HG03558 (cell line): ENCODE data around the gene PLAAT3.

Source experiments
- ATAC-seq: cut with Tn5 transposase; IDR thresholded peaks from one replicate; pipeline ENCODE4 v1.9.1; 2021; ENCODE audit warnings: moderate number of reproducible peaks; ENCODE audit not compliant: unreplicated experiment; ENCODE audit errors: extremely low read depth

PLAAT3 gene

DNA sequence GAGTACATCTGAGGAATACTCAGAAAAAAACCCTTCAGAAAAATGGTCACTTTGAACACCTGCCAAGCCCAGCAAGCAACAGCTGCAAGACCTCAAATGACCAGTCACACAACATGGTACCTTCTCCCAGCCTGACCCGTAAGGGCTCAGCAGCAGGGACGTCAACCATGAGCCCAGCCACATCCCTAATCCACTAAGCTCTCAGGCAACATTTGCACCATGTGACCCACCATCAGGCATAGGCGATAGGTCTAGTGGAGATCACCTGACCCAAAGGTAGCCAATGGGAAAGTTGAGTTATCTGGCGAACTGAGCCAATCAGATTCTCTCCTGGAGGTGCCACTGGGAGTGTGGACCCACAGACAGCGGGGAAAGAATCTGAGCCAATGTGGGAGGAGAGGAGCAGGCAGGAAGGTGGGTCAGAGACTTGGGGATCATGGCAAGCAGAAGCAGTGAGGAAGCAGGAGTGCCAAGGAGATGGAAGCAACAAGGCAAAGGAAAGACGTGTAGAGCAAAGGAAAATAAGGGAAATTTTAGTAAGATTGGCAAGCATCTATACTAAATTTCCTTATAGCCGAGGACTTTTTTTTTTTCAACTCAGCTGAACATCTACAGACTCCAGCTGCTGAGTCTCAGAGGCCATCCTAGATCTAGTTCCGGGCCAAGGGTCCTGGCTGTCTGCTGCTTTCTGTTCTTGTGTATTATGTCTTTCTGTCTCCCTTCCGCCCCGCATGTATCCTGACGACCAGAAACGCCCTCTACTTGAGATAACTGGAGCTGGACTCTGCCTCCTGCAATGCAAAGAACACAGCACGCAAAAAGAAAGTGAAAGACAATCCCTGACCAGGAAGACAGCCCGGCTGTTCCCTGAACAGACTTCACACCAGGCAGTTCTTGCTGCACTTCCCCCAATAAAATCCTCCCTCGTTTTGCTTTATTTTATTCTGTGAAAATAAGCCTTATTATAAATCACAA, 40.1 kb downstream of the PLAAT3 start:
- ATAC-seq: no peak

DNA sequence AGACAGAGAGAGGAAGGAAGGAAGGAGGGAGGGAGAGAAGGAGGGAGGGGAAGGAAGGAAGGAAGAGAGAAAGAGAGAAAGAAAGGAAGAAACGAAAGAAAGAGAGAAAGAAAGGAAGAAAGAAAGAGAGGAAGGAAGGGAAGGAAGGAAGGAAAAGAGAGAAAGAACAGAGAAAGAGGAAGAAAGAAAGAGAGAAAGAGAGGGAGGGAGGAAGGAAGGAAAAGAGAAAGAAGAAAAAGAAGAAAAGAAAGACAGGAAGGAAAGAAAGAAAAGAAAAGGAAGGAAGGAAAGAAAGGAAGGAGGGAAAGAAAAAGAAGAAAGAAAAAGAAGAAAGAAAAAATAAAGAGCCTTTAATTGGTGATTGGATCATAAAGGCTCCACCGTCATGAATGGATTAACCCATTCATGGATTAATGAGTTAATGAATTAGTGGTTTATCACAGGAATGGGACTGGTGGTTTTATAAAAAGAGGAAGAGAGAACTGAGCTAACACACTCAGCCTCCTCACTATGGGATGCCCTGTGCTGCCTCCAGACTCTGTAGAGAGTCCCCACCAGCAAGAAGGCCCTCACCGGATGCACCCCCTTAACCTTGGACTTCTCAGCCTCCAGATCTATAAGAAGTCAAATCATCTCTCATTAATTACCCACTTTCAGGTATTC, 42.1 kb downstream of the PLAAT3 start:
- no peak for ATAC-seq

DNA sequence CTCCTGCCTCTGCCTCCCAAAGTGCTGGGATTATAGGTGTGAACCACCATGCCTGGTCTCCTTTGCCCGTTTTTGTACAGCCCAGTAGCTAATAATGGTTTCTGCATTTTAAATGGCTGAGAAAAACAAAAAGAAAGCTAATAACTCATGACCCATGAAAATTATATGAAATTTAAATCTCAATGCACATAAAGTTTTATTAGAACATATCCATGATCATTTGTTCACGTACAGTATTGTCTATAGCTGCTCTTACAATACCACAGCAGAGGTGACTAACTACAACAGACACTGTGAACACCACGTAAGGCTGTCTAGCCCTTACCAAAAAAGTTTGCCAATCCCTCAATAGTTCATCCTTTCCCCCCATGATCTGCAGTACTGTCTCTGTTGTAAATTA, 44.7 kb downstream of the PLAAT3 start:
- ATAC-seq: no peak

DNA sequence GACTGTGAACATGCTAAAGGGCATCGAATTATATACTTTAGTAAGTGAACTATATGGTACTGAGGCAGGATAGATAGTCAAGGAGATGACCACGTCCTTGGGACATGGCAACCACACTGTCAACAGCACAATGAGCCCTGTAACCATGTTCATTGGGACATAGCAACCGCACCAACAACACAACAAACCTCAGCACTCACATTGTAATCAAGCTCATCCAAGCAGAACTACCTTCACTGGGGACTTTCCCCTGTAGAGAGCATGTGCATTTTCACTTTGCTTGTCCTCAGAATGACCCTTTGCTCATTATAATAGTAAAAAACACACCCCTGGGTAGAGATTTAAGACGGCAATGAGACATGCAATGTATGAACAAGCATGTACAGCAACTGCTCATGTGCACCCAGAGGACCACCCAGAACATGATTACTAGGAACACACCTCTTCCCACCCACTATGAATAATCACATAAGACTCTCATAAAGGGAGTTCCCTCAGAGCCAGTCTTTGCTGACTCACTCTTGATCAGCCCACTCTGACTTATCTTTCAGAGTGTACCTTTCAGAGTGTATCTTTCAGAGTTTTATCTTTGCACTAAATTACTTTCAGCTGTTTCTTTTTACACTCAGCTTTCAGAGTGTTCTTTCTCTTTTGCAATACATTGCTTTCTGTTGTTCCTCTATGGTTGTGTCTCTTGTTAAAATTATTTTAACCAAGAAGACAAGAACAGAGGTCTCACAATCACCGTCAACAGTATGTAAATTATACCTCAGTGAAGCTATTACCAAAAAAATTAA, 47.0 kb downstream of the PLAAT3 start:
- peak; percentile 58 for ATAC-seq

DNA sequence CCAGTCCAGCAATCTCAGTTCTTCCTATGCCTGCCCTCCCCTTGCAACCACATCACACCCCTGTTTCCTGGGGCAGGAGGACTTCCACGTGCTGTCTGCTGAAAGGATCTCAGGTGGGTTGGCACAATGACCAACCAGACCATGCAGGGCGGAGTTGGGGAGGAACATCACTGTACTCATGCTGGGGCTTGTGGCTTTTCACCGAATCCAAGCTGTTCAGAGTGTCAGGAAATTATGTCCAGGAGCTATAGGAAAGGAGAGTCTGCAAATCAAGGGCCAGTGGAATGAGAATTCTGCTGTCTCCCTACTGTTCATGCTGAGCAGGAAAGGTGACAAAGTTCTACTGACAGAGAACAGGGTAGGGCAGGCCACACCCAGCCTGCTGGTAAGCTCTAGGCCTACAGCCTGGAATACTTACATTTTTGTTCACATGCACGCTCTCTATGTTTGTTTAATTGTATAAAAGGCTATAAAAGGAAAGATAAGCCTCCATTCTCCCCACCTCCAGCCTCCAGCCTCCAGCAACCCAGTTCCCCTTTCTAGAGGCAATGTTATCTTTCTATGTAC, 49.4 kb downstream of the PLAAT3 start:
- no peak for ATAC-seq

DNA sequence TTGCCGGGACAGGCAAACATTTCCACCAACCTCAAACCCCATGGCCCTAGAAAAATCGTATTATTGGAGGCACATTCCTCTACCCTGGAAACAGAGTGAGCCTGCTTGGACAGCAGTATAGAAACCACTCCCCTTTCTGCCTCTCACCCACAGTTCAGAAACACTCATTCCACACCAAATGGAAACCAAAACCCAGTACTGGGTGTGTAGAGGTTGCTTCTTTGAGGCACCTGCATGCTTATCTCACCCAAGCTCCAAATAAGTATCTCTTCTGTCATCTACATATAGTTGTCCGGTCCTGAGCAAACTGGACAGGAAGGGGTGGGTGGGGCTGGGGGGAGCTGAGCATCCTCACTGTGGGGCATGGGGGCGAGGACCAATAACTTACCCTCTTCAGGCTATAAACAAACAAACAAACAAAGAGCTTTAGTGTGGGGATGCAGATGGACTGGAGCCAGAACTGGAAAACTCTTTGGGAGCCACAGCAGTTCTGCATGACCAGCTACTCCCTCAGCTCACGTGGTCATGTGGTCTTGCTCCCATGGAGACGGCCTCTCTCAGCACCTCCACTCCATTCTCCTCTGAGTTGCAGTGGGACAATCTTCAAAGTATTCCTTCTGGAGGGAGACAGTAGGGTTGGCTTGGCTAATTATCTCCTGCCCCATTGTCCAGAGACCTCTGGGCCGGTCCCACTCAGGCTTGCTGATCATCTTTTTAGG, 50.0 kb downstream of the PLAAT3 start:
- ATAC-seq: peak; percentile 42

DNA sequence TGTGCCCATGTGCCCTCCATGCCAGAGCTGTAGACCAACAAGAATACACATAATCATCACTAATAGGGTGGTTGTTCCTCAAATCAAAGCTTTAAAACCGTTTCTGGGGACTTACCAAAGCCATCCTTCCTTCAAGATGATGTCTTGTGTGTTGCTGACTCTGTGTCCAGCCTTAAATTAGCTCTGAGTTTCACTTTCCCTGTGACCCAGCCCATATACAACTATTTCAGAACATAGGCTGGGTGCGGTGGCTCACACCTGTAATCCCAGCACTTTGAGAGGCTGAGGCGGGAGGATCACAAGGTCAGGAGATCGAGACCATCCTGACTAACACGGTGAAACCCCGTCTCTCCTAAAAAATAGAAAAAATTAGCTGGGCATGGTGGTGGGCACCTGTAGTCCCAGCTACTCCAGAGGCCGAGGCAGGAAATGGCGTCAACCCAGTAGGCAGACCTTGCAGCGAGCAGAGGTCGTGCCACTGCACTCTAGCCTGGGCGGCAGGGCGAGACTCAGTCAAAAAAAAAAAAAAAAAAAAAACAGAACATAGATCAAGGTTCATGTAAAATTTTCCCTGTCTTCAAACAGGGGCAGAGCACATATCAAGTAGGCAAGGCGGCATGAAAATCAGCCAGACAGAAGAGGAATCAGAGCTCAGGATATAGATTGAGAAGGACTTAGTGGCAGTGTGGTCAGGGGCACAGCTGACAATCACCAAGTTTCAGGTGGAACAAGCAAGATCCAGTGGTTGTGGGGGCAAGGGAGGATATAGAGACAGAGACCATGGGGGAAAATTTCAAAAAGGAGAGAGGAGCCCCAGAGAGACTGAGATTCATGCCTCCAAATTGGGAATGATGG, 50.8 kb downstream of the PLAAT3 start, which contains the start of gene PLAAT2:
PLAAT2 (minus strand) TSS at position 179 of the 855 bp plus-strand sequence; CDS start at position 124, 55 bp downstream.
- ATAC-seq: no peak

DNA sequence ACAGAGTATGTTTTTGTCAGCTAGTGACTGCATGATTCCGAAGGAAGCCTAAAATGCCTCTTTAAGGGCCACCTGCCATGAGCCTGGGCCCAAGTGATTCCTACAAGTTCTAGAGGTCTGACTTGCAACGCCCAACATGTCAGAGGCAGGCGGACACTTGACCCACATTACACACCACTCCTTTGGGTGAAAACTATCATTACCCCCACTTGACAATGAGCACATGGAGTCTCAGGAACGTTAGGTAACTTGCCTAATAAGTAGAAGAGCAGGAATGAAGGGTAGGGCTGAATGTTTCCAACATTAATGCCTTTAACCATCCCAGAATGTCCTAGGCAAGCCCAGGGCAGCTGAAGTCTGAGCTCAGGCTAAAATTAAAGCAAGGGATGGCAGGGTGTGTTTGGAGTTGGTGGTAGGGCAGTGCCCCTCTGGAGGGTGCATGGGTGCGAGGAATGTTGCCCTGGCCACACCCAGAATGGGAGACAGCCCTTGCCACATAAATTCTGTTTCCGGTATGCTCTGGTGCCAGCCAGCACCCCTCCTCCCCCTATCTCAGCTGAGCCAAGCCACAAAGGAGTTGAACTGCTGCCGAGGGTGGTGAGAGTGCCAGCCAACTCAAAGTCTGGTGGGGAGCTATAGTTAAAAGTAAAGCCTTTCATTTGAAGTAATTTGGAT, 53.6 kb downstream of the PLAAT3 start:
- no peak for ATAC-seq

DNA sequence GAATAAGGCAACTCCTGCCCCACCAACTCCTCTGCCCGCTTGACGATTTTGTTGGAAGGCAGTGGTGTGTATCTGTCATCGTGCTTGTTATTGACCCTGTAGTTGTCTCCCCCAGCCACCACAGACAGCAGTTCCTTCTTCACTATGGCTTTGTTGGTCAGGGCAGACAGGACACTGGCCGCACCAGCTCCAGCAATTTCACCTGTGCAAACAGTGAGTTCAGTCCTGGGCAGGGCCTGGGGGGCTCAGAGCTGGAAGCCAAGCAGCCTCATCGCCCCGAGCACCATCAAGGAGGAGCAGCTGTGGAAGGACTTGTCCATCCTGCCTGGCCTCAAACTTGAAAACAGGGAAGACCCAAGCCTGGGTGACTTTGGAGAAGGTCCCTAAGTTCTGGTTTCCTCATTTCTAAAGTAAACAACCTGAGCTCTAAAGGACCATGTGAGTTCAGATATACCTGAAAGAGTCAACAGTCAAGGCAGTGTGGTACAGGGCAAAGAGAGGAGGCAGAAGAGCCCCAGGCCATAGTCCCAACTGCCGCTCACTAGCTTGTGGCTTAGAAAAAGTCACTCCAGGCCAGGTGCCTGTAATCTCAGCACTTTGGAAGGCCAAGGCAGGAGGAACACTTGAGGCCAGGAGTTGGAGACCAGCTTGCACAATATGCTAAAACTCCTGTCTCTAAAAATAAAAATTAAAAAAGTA, 55.6 kb downstream of the PLAAT3 start:
- ATAC-seq: no peak

DNA sequence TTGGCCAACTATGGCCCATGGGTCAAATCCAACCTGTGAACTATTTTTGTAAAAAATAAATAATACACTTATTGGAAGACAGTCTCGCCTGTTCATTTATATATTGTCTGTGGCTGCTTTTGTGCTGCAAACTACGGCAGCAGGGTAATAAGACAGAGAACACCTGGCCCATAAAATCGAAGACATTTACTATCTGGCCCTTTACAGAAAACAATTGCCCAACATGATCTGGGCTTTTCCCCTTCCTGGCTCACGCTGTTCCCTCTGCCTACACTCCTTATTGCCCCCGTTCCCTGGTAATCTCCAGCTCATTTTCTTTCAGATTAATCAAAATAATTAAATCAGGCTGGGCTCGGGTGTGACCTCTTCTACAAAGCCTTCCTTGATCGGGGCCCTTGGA, 56.7 kb downstream of the PLAAT3 start:
- no peak for ATAC-seq

DNA sequence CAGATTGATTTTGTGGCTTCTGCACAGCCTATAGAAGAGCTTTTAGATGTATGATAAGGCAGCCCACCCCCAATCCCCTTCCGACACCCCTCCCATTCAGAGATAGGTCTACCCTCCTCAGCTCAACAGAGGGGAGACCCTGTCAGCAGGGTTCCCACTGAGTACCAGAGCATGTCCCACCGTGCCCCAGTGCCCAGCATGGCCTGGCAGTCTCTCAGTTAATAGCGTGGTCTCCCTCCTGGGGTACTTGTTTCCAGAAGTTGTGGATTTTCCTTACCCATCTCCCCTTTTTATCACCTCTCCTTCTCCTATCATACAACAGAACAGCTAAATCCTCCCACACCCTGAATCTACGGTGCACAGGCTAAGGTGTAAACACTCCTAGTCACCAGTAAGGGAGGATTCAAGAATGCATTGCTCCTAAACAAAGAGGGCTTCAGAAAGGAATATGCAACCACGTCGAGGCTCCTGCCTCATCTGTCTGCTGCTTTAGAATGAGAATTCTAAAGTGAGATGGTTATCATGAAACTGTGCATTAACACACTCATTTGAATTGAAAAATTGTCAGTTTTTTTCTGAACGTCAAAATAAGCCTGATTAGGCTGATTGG, 57.7 kb downstream of the PLAAT3 start:
- ATAC-seq: no peak

DNA sequence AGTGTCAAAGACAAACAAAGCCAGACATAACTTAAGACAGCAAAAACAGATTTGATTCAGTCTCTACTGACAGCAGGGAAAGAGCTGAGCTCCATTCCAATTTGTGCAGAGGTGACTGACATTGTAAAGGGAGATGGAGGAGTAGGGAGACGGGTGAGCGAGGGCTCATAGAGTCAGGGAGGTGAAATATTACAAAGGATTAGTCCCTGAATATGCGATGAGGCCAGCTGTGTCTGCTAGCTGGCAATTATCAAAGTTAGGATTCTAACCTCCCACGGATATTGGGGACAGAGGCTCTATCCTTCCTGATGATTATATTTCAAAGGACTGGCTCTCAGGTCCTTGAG, 59.4 kb downstream of the PLAAT3 start:
- no peak for ATAC-seq

DNA sequence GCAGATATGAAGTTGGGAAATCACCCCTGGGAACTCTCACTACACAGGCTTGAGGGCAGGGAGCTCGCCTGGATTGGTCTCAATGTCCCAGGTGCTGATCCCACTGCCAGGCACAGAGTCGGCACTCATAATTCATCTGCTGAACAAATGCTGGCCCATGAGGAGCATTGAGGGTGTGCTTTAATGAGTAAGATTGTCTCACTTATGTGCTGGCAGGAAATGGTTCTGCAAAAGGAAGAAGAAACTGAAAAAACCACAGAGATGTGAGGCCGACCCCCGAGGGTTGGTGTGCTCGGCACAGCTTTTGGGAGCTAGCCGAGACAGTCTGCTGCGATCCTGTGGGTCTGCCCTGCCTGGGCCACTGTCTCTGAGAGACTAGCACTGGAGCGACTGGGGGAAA, 60.5 kb downstream of the PLAAT3 start:
- no peak for ATAC-seq

DNA sequence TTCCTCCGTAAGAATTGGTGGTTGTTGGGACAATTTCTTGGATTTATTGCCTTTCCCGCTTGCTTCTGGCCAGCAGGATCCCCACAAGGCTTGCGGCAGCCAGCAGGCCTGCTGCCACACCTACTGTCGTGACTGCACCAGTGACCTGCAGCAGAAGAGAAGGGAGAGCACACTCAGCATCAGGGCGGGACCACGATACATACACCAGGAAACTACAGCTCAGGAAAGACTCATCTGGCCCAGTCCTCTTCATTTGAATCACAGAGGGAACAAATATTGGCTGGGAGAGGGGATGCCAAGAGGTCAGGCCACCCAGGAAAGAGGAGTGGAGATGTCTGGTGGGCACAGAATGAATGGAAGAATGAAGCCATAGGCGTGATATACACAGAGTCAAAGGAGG, 61.3 kb downstream of the PLAAT3 start:
- no peak for ATAC-seq

DNA sequence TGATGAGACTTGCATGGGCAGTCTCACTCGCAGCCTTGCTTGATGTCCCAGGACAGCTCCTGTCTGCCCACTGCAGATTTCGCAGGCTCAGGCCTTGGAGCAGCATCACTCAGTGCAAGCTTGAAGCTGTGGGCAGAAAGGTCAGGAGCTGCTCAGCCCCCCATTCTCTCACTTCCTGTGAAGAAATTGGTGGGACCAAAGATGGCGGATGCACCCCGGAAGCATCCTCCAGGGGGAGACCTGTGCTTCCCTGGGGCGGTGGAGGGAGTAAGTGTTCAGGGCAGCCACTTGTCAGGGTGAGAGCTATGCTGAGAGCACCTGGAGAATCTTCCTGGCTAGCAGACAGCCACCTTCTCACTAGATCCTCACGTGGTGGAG, 62.4 kb downstream of the PLAAT3 start:
- ATAC-seq: no peak

DNA sequence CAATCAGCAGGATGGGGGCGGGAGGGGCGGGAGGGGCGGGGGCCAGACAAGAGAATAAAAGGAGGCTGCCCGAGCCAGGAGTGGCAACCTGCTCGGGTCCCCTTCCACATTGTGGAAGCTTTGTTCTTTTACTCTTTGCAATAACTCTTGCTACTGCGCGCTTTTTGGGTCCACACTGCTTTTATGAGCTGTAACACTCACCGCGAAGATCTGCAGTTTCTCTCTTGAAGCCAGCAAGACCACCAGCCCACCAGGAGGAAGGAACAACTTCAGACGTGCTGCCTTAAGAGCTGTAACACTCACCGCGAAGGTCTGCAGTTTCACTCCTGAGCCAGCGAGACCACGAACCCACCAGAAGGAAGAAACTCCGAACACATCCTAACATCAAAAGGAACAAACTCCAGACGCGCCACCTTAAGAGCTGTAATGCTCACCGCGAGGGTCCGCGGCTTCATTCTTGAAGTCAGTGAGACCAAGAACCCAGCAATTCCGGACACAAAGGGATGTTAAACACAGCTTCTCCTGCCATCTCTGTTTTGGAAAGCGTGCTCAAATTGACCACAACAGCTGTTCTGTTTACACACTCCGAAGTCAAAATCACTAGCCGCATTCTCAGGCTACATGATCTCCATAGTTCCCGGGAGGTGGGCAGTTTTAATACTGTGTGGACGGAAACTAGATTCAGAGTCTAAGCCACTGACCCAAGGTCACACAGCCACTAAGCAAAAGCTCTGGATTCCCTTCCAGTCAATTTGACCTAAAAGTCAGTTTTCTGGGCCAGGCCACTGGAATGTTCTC, 62.9 kb downstream of the PLAAT3 start:
- no peak for ATAC-seq
